DND-41 (cell line): ENCODE measurements around the gene AIF1L.

ENCODE experiments used
- ATAC-seq: fragments of 200-7000 bp; cut with Tn5 transposase; 3 replicates; pipeline ENCODE4 v1.9.1; 2021; ENCODE audit warnings: low read depth; ENCODE audit not compliant: insufficient read depth
- DNase-seq: peaks from one replicate; pipeline ENCODE4 v3.0.0-alpha.2; 2020
- H2AFZ ChIP-seq: 2 replicates; pipeline ENCODE4 v1.6.0; 2012; ENCODE audit warnings: low read depth, low read length
- H3K27ac ChIP-seq: 2 replicates; pipeline ENCODE4 v1.5.1; 2012; ENCODE audit warnings: low read length, inconsistent platforms
- H3K27me3 ChIP-seq: fragments of 200-600 bp; sonication (generic); 2 replicates; pipeline ENCODE4 v1.6.0; 2012; ENCODE audit warnings: low read length, mild to moderate bottlenecking, inconsistent platforms; ENCODE audit not compliant: insufficient read depth, poor library complexity
- H3K36me3 ChIP-seq: 2 replicates; pipeline ENCODE4 v1.5.1; 2012; ENCODE audit warnings: low read length, inconsistent platforms; ENCODE audit not compliant: insufficient read depth
- H3K4me1 ChIP-seq: 2 replicates; pipeline ENCODE4 v1.5.1; 2012; ENCODE audit warnings: mild to moderate bottlenecking, low read length; ENCODE audit not compliant: insufficient read depth
- H3K4me2 ChIP-seq: 2 replicates; pipeline ENCODE4 v1.6.0; 2012; ENCODE audit warnings: mild to moderate bottlenecking, moderate library complexity, low read length, inconsistent platforms; ENCODE audit not compliant: insufficient read depth
- H3K4me3 ChIP-seq, 2 experiments: fragments of 200-600 bp in 1 of 2; shearing (Covaris generic) in 1 of 2; 2 replicates each; pipeline ENCODE4 v1.5.1; 2012 to 2016; ENCODE audit warnings: inconsistent platforms in 2 of 2, low read length in 2 of 2, mild to moderate bottlenecking in 2 of 2, low read depth in 1 of 2, moderate library complexity in 1 of 2
- H3K79me2 ChIP-seq: 2 replicates; pipeline ENCODE4 v1.6.0; 2012; ENCODE audit warnings: low read length, inconsistent platforms; ENCODE audit not compliant: insufficient read depth
- H3K9ac ChIP-seq: 2 replicates; pipeline ENCODE4 v1.6.0; 2012; ENCODE audit warnings: low read depth, mild to moderate bottlenecking, inconsistent platforms, low read length, moderate library complexity
- H3K9me3 ChIP-seq: 2 replicates; pipeline ENCODE4 v1.5.1; 2012; ENCODE audit warnings: low read length, moderate library complexity, mild to moderate bottlenecking, inconsistent platforms; ENCODE audit not compliant: insufficient read depth, severe bottlenecking
- H4K20me1 ChIP-seq: 2 replicates; pipeline ENCODE4 v1.6.0; 2012; ENCODE audit warnings: low read length; ENCODE audit not compliant: insufficient read depth
- CTCF ChIP-seq: IDR thresholded peaks from 2 replicates; pipeline ENCODE4 v1.5.1; 2012; ENCODE audit warnings: borderline replicate concordance, low read length, moderate library complexity, mild to moderate bottlenecking; ENCODE audit not compliant: poor library complexity, severe bottlenecking; ENCODE audit errors: extremely low read depth
- EZH2 ChIP-seq: IDR thresholded peaks from 3 replicates; pipeline ENCODE4 v1.6.1; 2012; ENCODE audit warnings: borderline replicate concordance, low read depth, mild to moderate bottlenecking, moderate library complexity, low read length, inconsistent platforms; ENCODE audit not compliant: severe bottlenecking

Gene AIF1L

GRCh38 chr9:131080589-131080988 is 15.7 kb upstream of the AIF1L start:
- Histone ChIP-seq H4K20me1 (no peaks in the 10 kb centered on the region), H3K4me1 (no peaks in the 10 kb centered on the region), H3K27ac (no peak overlapping the region), H2AFZ (no peak overlapping the region), H3K79me2 (no peaks in the 10 kb centered on the region), H3K4me3 (no peak overlapping the region), H3K27me3 (no peaks in the 10 kb centered on the region), H3K9ac (no peak overlapping the region), H3K36me3 (no peaks in the 10 kb centered on the region), H3K4me2 (no peak overlapping the region), H3K9me3 (no peaks in the 10 kb centered on the region)
- DNase-seq (no peak), ATAC-seq (no peak)
- no peak for TF ChIP-seq CTCF
- no peak for TF ChIP-seq EZH2

- H3K36me3 ChIP-seq, result no peaks in the 10 kb centered on the region
- ATAC-seq, result no peak
- no peak overlapping the region for H2AFZ ChIP-seq
- H3K27ac ChIP-seq, result no peak overlapping the region
- H3K9me3 ChIP-seq, result no peaks in the 10 kb centered on the region
- no peaks in the 10 kb centered on the region for H3K4me1 ChIP-seq
- H3K9ac ChIP-seq, result no peak overlapping the region
- H4K20me1 ChIP-seq, result no peaks in the 10 kb centered on the region
- TF ChIP-seq EZH2 (no peak), CTCF (no peak)
- no peaks in the 10 kb centered on the region for H3K27me3 ChIP-seq
- no peaks in the 10 kb centered on the region for H3K79me2 ChIP-seq
- H3K4me2 ChIP-seq, result no peak overlapping the region
- no peak for DNase-seq
- H3K4me3 ChIP-seq, result no peak overlapping the region
Measured at GRCh38 chr9:131081868-131082267, 14.5 kb upstream of the AIF1L start.

GRCh38 chr9:131082774-131083512 is 13.4 kb upstream of the AIF1L start:
- Histone ChIP-seq H3K9ac (no peak overlapping the region), H4K20me1 (no peaks in the 10 kb centered on the region), H3K27me3 (no peaks in the 10 kb centered on the region), H3K27ac (no peak overlapping the region), H3K79me2 (no peaks in the 10 kb centered on the region), H2AFZ (no peak overlapping the region), H3K4me1 (no peaks in the 10 kb centered on the region), H3K4me3 (no peak overlapping the region), H3K36me3 (no peaks in the 10 kb centered on the region), H3K9me3 (no peaks in the 10 kb centered on the region), H3K4me2 (no peak overlapping the region)
- no peak for DNase-seq
- no peak for TF ChIP-seq EZH2
- TF ChIP-seq CTCF, result no peak
- ATAC-seq, result no peak
